Measurements from ENCODE around the gene S100B. TPM values are rescaled to one million over a fixed set of nuclear protein-coding genes. Genes with fewer than 3 reads are reported as not detected.

Gene S100B
- total RNA-seq, 1 experiment from 2014 or later = not detected

GRCh38 chr21:46552865-46553379, 52.0 kb downstream of the S100B start:
- H3K27ac ChIP-seq (ENCODE audit: low read length) = no peak overlapping the region
- H4K20me1 ChIP-seq (ENCODE audit: insufficient read depth, low read depth, low read length) = no peaks in the 10 kb centered on the region
- peaks cover 19% of the 10 kb centered on the region; the same call in 1 of the 2 replicates for H3K36me3 ChIP-seq (ENCODE audit: insufficient read depth, low read length)
- no peak for DNase-seq
- no peak overlapping the region for H3K9ac ChIP-seq (ENCODE audit: low read length)
- no peaks in the 10 kb centered on the region for H3K9me3 ChIP-seq (ENCODE audit: low read length)
- no peaks in the 10 kb centered on the region for H3K9me2 ChIP-seq (replicated peaks; ENCODE audit: insufficient read depth, low read length)
- no peaks in the 10 kb centered on the region for H3K27me3 ChIP-seq (ENCODE audit: low read length)
- H2AFZ ChIP-seq (ENCODE audit: low read length) = no peak overlapping the region
- no peaks in the 10 kb centered on the region for H3K79me2 ChIP-seq (ENCODE audit: low read length)
- H3K4me2 ChIP-seq (ENCODE audit: low read depth, low read length, poor library complexity, severe bottlenecking) = no peak overlapping the region
- no peaks in the 10 kb centered on the region for H3K4me1 ChIP-seq (ENCODE audit: low read length)
- no peak overlapping the region for H3K4me3 ChIP-seq (ENCODE audit: low read length)

GRCh38 chr21:46552274-46552673, 52.6 kb downstream of the S100B start:
- H3K36me3 ChIP-seq (ENCODE audit: insufficient read depth, low read length) = peaks cover 19% of the 10 kb centered on the region; the same call in 1 of the 2 replicates

GRCh38 chr21:46551636-46552241, 53.1 kb downstream of the S100B start:
- H3K9me2 ChIP-seq (replicated peaks; ENCODE audit: insufficient read depth, low read length) = no peaks in the 10 kb centered on the region
- no peaks in the 10 kb centered on the region for H3K9me3 ChIP-seq (ENCODE audit: low read length)
- H3K4me2 ChIP-seq (ENCODE audit: low read depth, low read length, poor library complexity, severe bottlenecking) = no peak overlapping the region
- no peaks in the 10 kb centered on the region for H4K20me1 ChIP-seq (ENCODE audit: insufficient read depth, low read depth, low read length)
- no peak for DNase-seq
- no peaks in the 10 kb centered on the region for H3K4me1 ChIP-seq (ENCODE audit: low read length)
- no peak overlapping the region for H3K4me3 ChIP-seq (ENCODE audit: low read length)
- peaks cover 22% of the 10 kb centered on the region; the same call in 1 of the 2 replicates for H3K36me3 ChIP-seq (ENCODE audit: insufficient read depth, low read length)
- H3K79me2 ChIP-seq (ENCODE audit: low read length) = no peaks in the 10 kb centered on the region
- H3K9ac ChIP-seq (ENCODE audit: low read length) = no peak overlapping the region
- H3K27me3 ChIP-seq (ENCODE audit: low read length) = no peaks in the 10 kb centered on the region
- no peak overlapping the region for H3K27ac ChIP-seq (ENCODE audit: low read length)
- no peak overlapping the region for H2AFZ ChIP-seq (ENCODE audit: low read length)

More at GRCh38 chr21:46552274-46552673, 52.6 kb downstream of the S100B start:
- Histone ChIP-seq H3K4me2 (ENCODE audit: low read depth, low read length, poor library complexity, severe bottlenecking) (no peak overlapping the region), H3K9ac (ENCODE audit: low read length) (no peak overlapping the region), H3K9me3 (ENCODE audit: low read length) (no peaks in the 10 kb centered on the region), H4K20me1 (ENCODE audit: insufficient read depth, low read depth, low read length) (no peaks in the 10 kb centered on the region), H3K4me1 (ENCODE audit: low read length) (no peaks in the 10 kb centered on the region), H3K27ac (ENCODE audit: low read length) (no peak overlapping the region), H3K4me3 (ENCODE audit: low read length) (no peak overlapping the region), H3K9me2 (replicated peaks; ENCODE audit: insufficient read depth, low read length) (no peaks in the 10 kb centered on the region), H2AFZ (ENCODE audit: low read length) (no peak overlapping the region), H3K27me3 (ENCODE audit: low read length) (no peaks in the 10 kb centered on the region), H3K79me2 (ENCODE audit: low read length) (no peaks in the 10 kb centered on the region)
- no peak for DNase-seq

GRCh38 chr21:46550116-46550941, 54.6 kb downstream of the S100B start:
- no peaks in the 10 kb centered on the region for H3K9me3 ChIP-seq (ENCODE audit: low read length)
- H3K79me2 ChIP-seq (ENCODE audit: low read length) = no peaks in the 10 kb centered on the region
- no peak overlapping the region for H3K4me3 ChIP-seq (ENCODE audit: low read length)
- no peak overlapping the region for H3K9ac ChIP-seq (ENCODE audit: low read length)
- H2AFZ ChIP-seq (ENCODE audit: low read length) = no peak overlapping the region
- H3K9me2 ChIP-seq (replicated peaks; ENCODE audit: insufficient read depth, low read length) = no peaks in the 10 kb centered on the region
- H3K4me1 ChIP-seq (ENCODE audit: low read length) = no peaks in the 10 kb centered on the region
- H3K4me2 ChIP-seq (ENCODE audit: low read depth, low read length, poor library complexity, severe bottlenecking) = no peak overlapping the region
- peaks cover 19% of the 10 kb centered on the region; the same call in 1 of the 2 replicates for H3K36me3 ChIP-seq (ENCODE audit: insufficient read depth, low read length)
- no peaks in the 10 kb centered on the region for H3K27me3 ChIP-seq (ENCODE audit: low read length)
- H3K27ac ChIP-seq (ENCODE audit: low read length) = no peak overlapping the region
- no peak for DNase-seq
- H4K20me1 ChIP-seq (ENCODE audit: insufficient read depth, low read depth, low read length) = no peaks in the 10 kb centered on the region

GRCh38 chr21:46549650-46550049, 55.2 kb downstream of the S100B start:
- H3K4me1 ChIP-seq (ENCODE audit: low read length) = no peaks in the 10 kb centered on the region

More at GRCh38 chr21:46549650-46550049, 55.2 kb downstream of the S100B start:
- no peak overlapping the region for H3K4me2 ChIP-seq (ENCODE audit: low read depth, low read length, poor library complexity, severe bottlenecking)
- no peak overlapping the region for H3K9ac ChIP-seq (ENCODE audit: low read length)
- no peaks in the 10 kb centered on the region for H4K20me1 ChIP-seq (ENCODE audit: insufficient read depth, low read depth, low read length)
- no peak overlapping the region for H2AFZ ChIP-seq (ENCODE audit: low read length)
- H3K79me2 ChIP-seq (ENCODE audit: low read length) = no peaks in the 10 kb centered on the region
- peaks cover 19% of the 10 kb centered on the region; the same call in 1 of the 2 replicates for H3K36me3 ChIP-seq (ENCODE audit: insufficient read depth, low read length)
- no peaks in the 10 kb centered on the region for H3K9me3 ChIP-seq (ENCODE audit: low read length)
- no peaks in the 10 kb centered on the region for H3K9me2 ChIP-seq (replicated peaks; ENCODE audit: insufficient read depth, low read length)
- no peak overlapping the region for H3K4me3 ChIP-seq (ENCODE audit: low read length)
- DNase-seq = no peak
- H3K27me3 ChIP-seq (ENCODE audit: low read length) = no peaks in the 10 kb centered on the region
- H3K27ac ChIP-seq (ENCODE audit: low read length) = no peak overlapping the region

Other genes starting within 250 kb of the S100B start
- 29.4 and 32.4 TPM in 2 replicates for gene DIP2A, start 146.2 kb downstream of the S100B start, total RNA-seq (2014; rRNA removed; shearing (Covaris generic); ENCODE audit: low replicate concordance)
- 62.0 and 99.3 TPM in 2 replicates for gene PRMT2, start 30.6 kb upstream of the S100B start, total RNA-seq (2014; rRNA removed; shearing (Covaris generic); ENCODE audit: low replicate concordance)

Data from Karpas-422 (cell line).